Measurements from ENCODE around the gene GATA6. TPM values are rescaled to one million over a fixed set of nuclear protein-coding genes. Genes with fewer than 3 reads are reported as not detected.

Gene GATA6
- total RNA-seq, 1 experiment from 2014 or later = 54.6 TPM

GRCh38 chr18:22153428-22153827 is 16.0 kb upstream of the GATA6 start:
- CTCF ChIA-PET = interaction anchor here (0.6 kb wide), 1 partner anchor 11 kb away, joined by 3 read pairs; no protein-coding TSS in a partner anchor
- TF ChIP-seq CTCF (IDR thresholded peaks at IDR 0.05; ENCODE audit: unreplicated experiment) = no peak
- Mint-ChIP-seq H3K4me3 (ENCODE audit: low read depth, unreplicated experiment) (no peak overlapping the region), H3K9me3 (ENCODE audit: low read depth, unreplicated experiment) (no peaks in the 10 kb centered on the region), H3K27ac (ENCODE audit: unreplicated experiment) (no peak overlapping the region), H3K36me3 (ENCODE audit: insufficient read depth, unreplicated experiment) (no peaks in the 10 kb centered on the region), H3K27me3 (ENCODE audit: unreplicated experiment) (no peaks in the 10 kb centered on the region), H3K4me1 (ENCODE audit: low read depth, unreplicated experiment) (no peaks in the 10 kb centered on the region)
- no peak for DNase-seq
- intact Hi-C loops (cut with micrococcal nuclease; ENCODE audit: unreplicated experiment) = no loop called here
- BruUV-seq (replicated peaks) = no TSS peak

- H3K9me3 Mint-ChIP-seq (ENCODE audit: low read depth, unreplicated experiment) = no peaks in the 10 kb centered on the region
- no peak overlapping the region for H3K27ac Mint-ChIP-seq (ENCODE audit: unreplicated experiment)
- no peak overlapping the region for H3K4me3 Mint-ChIP-seq (ENCODE audit: low read depth, unreplicated experiment)
- DNase-seq = no peak
- H3K36me3 Mint-ChIP-seq (ENCODE audit: insufficient read depth, unreplicated experiment) = no peaks in the 10 kb centered on the region
- CTCF ChIA-PET = no interaction called here
- intact Hi-C loops (cut with micrococcal nuclease; ENCODE audit: unreplicated experiment) = no loop called here
- no peaks in the 10 kb centered on the region for H3K4me1 Mint-ChIP-seq (ENCODE audit: low read depth, unreplicated experiment)
- BruUV-seq (replicated peaks) = no TSS peak
- no peaks in the 10 kb centered on the region for H3K27me3 Mint-ChIP-seq (ENCODE audit: unreplicated experiment)
- no peak for TF ChIP-seq CTCF (IDR thresholded peaks at IDR 0.05; ENCODE audit: unreplicated experiment)
These were observed 13.8 kb upstream of the GATA6 start for GRCh38 chr18:22155584-22155983.

- Mint-ChIP-seq H3K27ac (ENCODE audit: unreplicated experiment) (no peak overlapping the region), H3K4me3 (ENCODE audit: low read depth, unreplicated experiment) (no peak overlapping the region), H3K36me3 (ENCODE audit: insufficient read depth, unreplicated experiment) (no peaks in the 10 kb centered on the region), H3K27me3 (ENCODE audit: unreplicated experiment) (peaks cover 10% of the 10 kb centered on the region), H3K9me3 (ENCODE audit: low read depth, unreplicated experiment) (no peaks in the 10 kb centered on the region), H3K4me1 (ENCODE audit: low read depth, unreplicated experiment) (no peaks in the 10 kb centered on the region)
- DNase-seq = no peak
- no TSS peak for BruUV-seq (replicated peaks)
- CTCF ChIA-PET = no interaction called here
- intact Hi-C loops (cut with micrococcal nuclease; ENCODE audit: unreplicated experiment) = no loop called here
- no peak for TF ChIP-seq CTCF (IDR thresholded peaks at IDR 0.05; ENCODE audit: unreplicated experiment)
These were observed 10.4 kb upstream of the GATA6 start for GRCh38 chr18:22159014-22159413.

DNA sequence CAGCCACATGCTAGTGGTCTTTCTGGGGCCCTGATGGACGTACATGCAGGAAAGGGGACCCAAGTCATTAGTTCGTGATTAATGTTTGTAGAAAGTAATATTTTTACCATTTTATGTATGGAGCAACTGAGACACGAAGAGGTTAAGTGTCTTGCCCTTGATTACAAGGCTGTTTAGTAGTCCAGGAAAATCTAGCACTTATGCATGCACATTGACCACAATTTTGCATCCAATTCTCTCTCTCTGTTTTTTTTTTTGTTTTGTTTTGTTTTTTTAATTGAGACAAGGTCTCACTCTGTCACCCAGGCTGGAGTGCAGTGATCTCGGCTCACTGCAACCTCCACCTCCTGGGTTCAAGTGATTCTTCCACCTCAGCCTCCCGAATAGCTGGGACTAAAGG is 8.3 kb upstream of the GATA6 start:
- CTCF ChIA-PET = interaction anchor here (0.6 kb wide), 1 partner anchor 136 kb away, joined by 4 read pairs; no protein-coding TSS in a partner anchor
- H3K9me3 Mint-ChIP-seq (ENCODE audit: low read depth, unreplicated experiment) = no peaks in the 10 kb centered on the region
- no peak for DNase-seq
- H3K27me3 Mint-ChIP-seq (ENCODE audit: unreplicated experiment) = peaks cover 28% of the 10 kb centered on the region
- peaks cover 12% of the 10 kb centered on the region for H3K36me3 Mint-ChIP-seq (ENCODE audit: insufficient read depth, unreplicated experiment)
- H3K27ac Mint-ChIP-seq (ENCODE audit: unreplicated experiment) = no peak overlapping the region
- BruUV-seq (replicated peaks) = no TSS peak
- TF ChIP-seq CTCF (IDR thresholded peaks at IDR 0.05; ENCODE audit: unreplicated experiment) = no peak
- H3K4me3 Mint-ChIP-seq (ENCODE audit: low read depth, unreplicated experiment) = no peak overlapping the region
- intact Hi-C loops (cut with micrococcal nuclease; ENCODE audit: unreplicated experiment) = no loop called here
- H3K4me1 Mint-ChIP-seq (ENCODE audit: low read depth, unreplicated experiment) = peaks cover 3% of the 10 kb centered on the region

Data from Calu3 (cell line).